IMR-90 (cell line): ENCODE data around the gene STYXL1.

Experiments used
- CHD1 ChIP-seq: IDR thresholded peaks from 2 replicates; pipeline ENCODE4 v1.6.1; 2012; ENCODE audit warnings: low read depth, low read length, improper control_type of control experiment
- CTCF ChIP-seq: conservative IDR thresholded peaks from 2 replicates; pipeline ENCODE4 v1.5.1; 2012; ENCODE audit warnings: mild to moderate bottlenecking, low read depth, low read length, improper control_type of control experiment
- POLR2A ChIP-seq: IDR thresholded peaks from 2 replicates; pipeline ENCODE4 v1.6.1; 2012; ENCODE audit warnings: mild to moderate bottlenecking, low read depth, low read length
- RFX5 ChIP-seq: IDR thresholded peaks from 2 replicates; pipeline ENCODE4 v1.8.0; 2012; ENCODE audit warnings: low read depth, mild to moderate bottlenecking, low read length, moderate library complexity

- TF ChIP-seq CTCF = no peak
- no peak for TF ChIP-seq CHD1
- no peak for TF ChIP-seq POLR2A
- TF ChIP-seq RFX5 = no peak
Observed at GRCh38 chr7:75995052-75995471, 52.7 kb downstream of the STYXL1 start.
